Endodermal cell (in vitro differentiated cells): ENCODE data around the gene DDRGK1. TPM values are rescaled to one million over a fixed set of nuclear protein-coding genes. Genes with fewer than 3 reads are reported as not detected.

Experiments used
- DNase-seq: peaks from one replicate; pipeline ENCODE4 v3.0.0-alpha.2; 2017
- H3K27ac ChIP-seq: 2 replicates; pipeline ENCODE4 v1.5.1; 2013; ENCODE audit warnings: mild to moderate bottlenecking, low read depth, low read length, moderate library complexity
- H3K27me3 ChIP-seq: 2 replicates; pipeline ENCODE4 v1.6.1; 2013; ENCODE audit warnings: mild to moderate bottlenecking, low read length, moderate library complexity; ENCODE audit not compliant: insufficient read depth, control insufficient read depth, poor library complexity, severe bottlenecking
- H3K36me3 ChIP-seq: 2 replicates; pipeline ENCODE4 v1.7.0; 2013; ENCODE audit warnings: mild to moderate bottlenecking, low read length, moderate library complexity; ENCODE audit not compliant: control insufficient read depth, insufficient read depth
- H3K4me1 ChIP-seq: one replicate; pipeline ENCODE4 v1.7.0; 2013; ENCODE audit warnings: low read length; ENCODE audit not compliant: control insufficient read depth, insufficient read depth
- H3K4me3 ChIP-seq: 2 replicates; pipeline ENCODE4 v1.5.1; 2013; ENCODE audit warnings: mild to moderate bottlenecking, low read length, moderate library complexity
- H3K9ac ChIP-seq: 2 replicates; pipeline ENCODE4 v1.6.1; 2013; ENCODE audit warnings: mild to moderate bottlenecking, low read length, moderate library complexity; ENCODE audit not compliant: poor library complexity, severe bottlenecking; ENCODE audit errors: extremely low read depth
- H3K9me3 ChIP-seq: 2 replicates; pipeline ENCODE4 v1.6.1; 2013; ENCODE audit warnings: mild to moderate bottlenecking, low read length, moderate library complexity; ENCODE audit not compliant: control insufficient read depth
- H3K27ac Mint-ChIP-seq: 2 replicates; pipeline ENCODE4 v1.8.0; 2020; ENCODE audit warnings: mixed read lengths
- H3K27me3 Mint-ChIP-seq: 2 replicates; pipeline ENCODE4 v1.8.0; 2021; ENCODE audit warnings: mild to moderate bottlenecking, mixed read lengths; ENCODE audit not compliant: insufficient read depth
- H3K36me3 Mint-ChIP-seq: 2 replicates; pipeline ENCODE4 v1.8.0; 2020; ENCODE audit warnings: low read depth, mixed read lengths
- H3K4me1 Mint-ChIP-seq: 2 replicates; pipeline ENCODE4 v1.8.0; 2020; ENCODE audit warnings: mixed read lengths
- H3K4me3 Mint-ChIP-seq: 2 replicates; pipeline ENCODE4 v1.8.0; 2020; ENCODE audit warnings: mild to moderate bottlenecking, moderate library complexity, mixed read lengths
- H3K9me3 Mint-ChIP-seq: 2 replicates; pipeline ENCODE4 v1.8.0; 2020; ENCODE audit warnings: mild to moderate bottlenecking, mixed read lengths
- CTCF ChIP-seq: fragments of 200-600 bp; sonication (generic); conservative IDR thresholded peaks from 2 replicates; pipeline ENCODE4 v1.5.0; 2021; ENCODE audit warnings: antibody characterized with exemption, mild to moderate bottlenecking
- WGBS, 2 experiments: methylation state at CpG; one replicate each; pipeline versions ENCODE4 v1.1.5 to v1.1.7; 2013; ENCODE audit warnings: missing lambda C conversion rate in 2 of 2, mixed read lengths in 1 of 2; ENCODE audit not compliant: insufficient coverage in 1 of 2, insufficient read length in 1 of 2; 5-methylcytosine and 5-hydroxymethylcytosine counted together
- total RNA-seq, 2 donors: library from RNA; stranded (reverse); fragmentation: NEBNext Ultra II Directional in 1 of 2; extraction: Animal tissue kit (Norgen Biotek cat#: 25700) in 1 of 2; gene quantifications; 2 replicates in 1 of 2; 3 replicates in 1 of 2; pipeline ENCODE4 v1.2.1, GENCODE V29; 2021

The DDRGK1 gene
- total RNA-seq, 2 donors from 2014 or later: 55.0 to 59.3 TPM

GRCh38 chr20:3164763-3165410 is 39.6 kb downstream of the DDRGK1 start:
- Histone ChIP-seq H3K9me3 (no peaks in the 10 kb centered on the region), H3K27me3 (no peaks in the 10 kb centered on the region), H3K27ac (no peak overlapping the region), H3K4me1 (no peaks in the 10 kb centered on the region), H3K36me3 (no peaks in the 10 kb centered on the region), H3K4me3 (no peak overlapping the region), H3K9ac (no peak overlapping the region)
- 90 to 95% methylated on average over 22 to 40 of the region's 41 CpGs for WGBS, 2 experiments
- no peak for DNase-seq
- Mint-ChIP-seq H3K9me3 (peaks cover 2% of the 10 kb centered on the region), H3K27ac (no peak overlapping the region), H3K4me3 (no peak overlapping the region), H3K27me3 (peaks cover 2% of the 10 kb centered on the region), H3K36me3 (peaks cover 12% of the 10 kb centered on the region), H3K4me1 (peaks cover 22% of the 10 kb centered on the region)
- TF ChIP-seq CTCF: no peak

GRCh38 chr20:3164043-3164762 is 40.3 kb downstream of the DDRGK1 start:
- TF ChIP-seq CTCF: no peak
- H3K27ac ChIP-seq: no peak overlapping the region
- Mint-ChIP-seq H3K27ac (no peak overlapping the region), H3K4me1 (peaks cover 18% of the 10 kb centered on the region), H3K4me3 (no peak overlapping the region), H3K9me3 (peaks cover 3% of the 10 kb centered on the region), H3K36me3 (peaks cover 10% of the 10 kb centered on the region), H3K27me3 (peaks cover under 1% of the 10 kb centered on the region)
- H3K9ac ChIP-seq: no peak overlapping the region
- H3K27me3 ChIP-seq: no peaks in the 10 kb centered on the region
- H3K36me3 ChIP-seq: no peaks in the 10 kb centered on the region
- H3K9me3 ChIP-seq: no peaks in the 10 kb centered on the region
- H3K4me3 ChIP-seq: no peak overlapping the region
- WGBS, 2 experiments: 92 to 93% methylated on average over 23 to 32 of the region's 32 CpGs
- H3K4me1 ChIP-seq: no peaks in the 10 kb centered on the region
- no peak for DNase-seq

GRCh38 chr20:3163099-3164042 is 41.1 kb downstream of the DDRGK1 start:
- DNase-seq: no peak
- Mint-ChIP-seq H3K27ac (no peak overlapping the region), H3K4me1 (peaks cover 15% of the 10 kb centered on the region), H3K4me3 (no peak overlapping the region), H3K27me3 (no peaks in the 10 kb centered on the region), H3K36me3 (peaks cover 10% of the 10 kb centered on the region), H3K9me3 (peaks cover 3% of the 10 kb centered on the region)
- Histone ChIP-seq H3K4me1 (peaks cover 3% of the 10 kb centered on the region), H3K9ac (no peak overlapping the region), H3K9me3 (no peaks in the 10 kb centered on the region), H3K27me3 (no peaks in the 10 kb centered on the region), H3K4me3 (no peak overlapping the region), H3K27ac (no peak overlapping the region), H3K36me3 (no peaks in the 10 kb centered on the region)
- no peak for TF ChIP-seq CTCF
- WGBS, 2 experiments: 82 to 92% methylated on average over 5 to 14 of the region's 14 CpGs
